Activated T-cell treated with anti-CD3 and anti-CD28 coated beads, Interleukin-2, amount 50 U/mL, for 24 hours (primary cell): ENCODE measurements around the gene MICALL1.

ENCODE experiments used
- DNase-seq: peaks from one replicate; pipeline ENCODE4 v3.0.0-alpha.2; 2020
- H3K27ac Mint-ChIP-seq: 2 replicates; pipeline ENCODE4 v1.8.0; 2020; ENCODE audit warnings: mild to moderate bottlenecking, mixed read lengths
- H3K27me3 Mint-ChIP-seq: 2 replicates; pipeline ENCODE4 v1.8.0; 2020; ENCODE audit warnings: mixed read lengths
- H3K36me3 Mint-ChIP-seq: 2 replicates; pipeline ENCODE4 v1.8.0; 2020; ENCODE audit warnings: low read depth, mixed read lengths
- H3K4me1 Mint-ChIP-seq: 2 replicates; pipeline ENCODE4 v1.8.0; 2020; ENCODE audit warnings: low read depth, mixed read lengths
- H3K4me3 Mint-ChIP-seq: 2 replicates; pipeline ENCODE4 v1.8.0; 2020; ENCODE audit warnings: mild to moderate bottlenecking, moderate library complexity, mixed read lengths
- H3K9me3 Mint-ChIP-seq: 2 replicates; pipeline ENCODE4 v1.8.0; 2020; ENCODE audit warnings: mixed read lengths

Gene MICALL1

DNA sequence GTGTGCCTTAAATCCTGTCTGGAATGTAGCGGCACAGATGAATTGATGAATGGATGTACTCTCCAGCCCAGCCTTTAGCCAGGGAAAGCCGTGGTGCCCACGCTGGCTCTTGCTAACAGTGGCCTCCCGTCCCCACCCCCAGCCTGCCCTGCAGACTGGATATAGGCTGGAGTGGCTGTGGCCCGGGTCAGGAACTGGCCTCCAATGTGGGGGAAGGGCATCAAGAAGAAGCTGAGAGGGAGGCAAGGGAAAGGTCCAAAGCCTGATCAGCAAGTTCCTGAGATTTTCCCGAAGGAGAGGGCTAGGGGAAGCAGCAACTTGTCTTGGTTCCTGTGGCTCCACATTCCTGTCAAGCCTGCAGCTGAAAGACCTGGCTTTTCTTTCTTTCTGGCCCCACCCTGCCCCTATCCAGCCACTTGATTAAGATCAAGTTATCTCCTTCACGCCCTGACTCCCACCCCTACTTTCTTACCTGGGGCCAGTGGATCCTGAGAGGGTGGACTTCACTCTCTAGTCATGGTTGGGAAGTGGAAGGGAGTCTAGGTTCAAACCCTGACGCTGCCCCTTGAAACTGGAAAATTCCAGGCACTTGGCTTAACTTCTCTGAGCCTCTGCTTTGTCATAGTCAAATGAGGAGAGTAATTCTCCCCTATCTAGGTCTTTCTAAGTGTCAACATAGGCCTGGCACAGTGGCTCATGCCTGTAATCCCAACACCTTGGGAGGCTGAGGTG is 11.0 kb upstream of the MICALL1 start:
- Mint-ChIP-seq H3K4me3 (no peak overlapping the region), H3K36me3 (peaks cover 37% of the 10 kb centered on the region), H3K27me3 (no peaks in the 10 kb centered on the region), H3K4me1 (peaks cover 26% of the 10 kb centered on the region), H3K9me3 (no peaks in the 10 kb centered on the region), H3K27ac (peak overlapping the region; percentile 74)
- DNase-seq = no peak

- Mint-ChIP-seq H3K27me3 (no peaks in the 10 kb centered on the region), H3K4me3 (no peak overlapping the region), H3K27ac (peak overlapping the region; percentile 90), H3K9me3 (no peaks in the 10 kb centered on the region), H3K36me3 (peaks cover 26% of the 10 kb centered on the region), H3K4me1 (peaks cover 26% of the 10 kb centered on the region)
- no peak for DNase-seq
These were observed 9.9 kb upstream of the MICALL1 start for GRCh38 chr22:37896181-37896592.

- no peaks in the 10 kb centered on the region for H3K27me3 Mint-ChIP-seq
- H3K9me3 Mint-ChIP-seq = no peaks in the 10 kb centered on the region
- H3K27ac Mint-ChIP-seq = peak overlapping the region; percentile 90
- peaks cover 26% of the 10 kb centered on the region for H3K4me1 Mint-ChIP-seq
- peaks cover 19% of the 10 kb centered on the region for H3K36me3 Mint-ChIP-seq
- no peak for DNase-seq
- no peak overlapping the region for H3K4me3 Mint-ChIP-seq
These were observed 9.2 kb upstream of the MICALL1 start for GRCh38 chr22:37896939-37897338.

DNA sequence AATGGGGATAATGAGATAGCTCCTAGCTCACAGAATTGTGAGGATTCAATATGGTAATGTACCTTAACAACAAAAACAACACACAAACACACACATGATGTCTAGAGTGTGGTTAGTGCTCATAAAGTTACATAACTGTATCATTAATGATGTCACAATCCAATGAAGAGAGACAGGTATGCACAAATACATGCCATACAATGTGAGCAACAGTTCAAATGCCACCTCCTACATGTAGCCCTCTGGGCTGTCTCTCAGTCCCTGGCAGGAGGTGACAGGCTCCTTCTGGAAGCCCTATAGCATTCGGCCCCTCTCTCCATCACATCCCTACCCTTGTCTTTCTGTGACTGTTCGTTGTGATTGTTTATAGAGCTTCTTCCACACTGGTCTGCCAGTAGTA is 8.3 kb upstream of the MICALL1 start:
- H3K27me3 Mint-ChIP-seq = no peaks in the 10 kb centered on the region
- H3K36me3 Mint-ChIP-seq = peaks cover 12% of the 10 kb centered on the region
- peak overlapping the region; percentile 44 for H3K27ac Mint-ChIP-seq
- no peaks in the 10 kb centered on the region for H3K9me3 Mint-ChIP-seq
- H3K4me3 Mint-ChIP-seq = no peak overlapping the region
- DNase-seq = no peak
- peaks cover 26% of the 10 kb centered on the region for H3K4me1 Mint-ChIP-seq

DNA sequence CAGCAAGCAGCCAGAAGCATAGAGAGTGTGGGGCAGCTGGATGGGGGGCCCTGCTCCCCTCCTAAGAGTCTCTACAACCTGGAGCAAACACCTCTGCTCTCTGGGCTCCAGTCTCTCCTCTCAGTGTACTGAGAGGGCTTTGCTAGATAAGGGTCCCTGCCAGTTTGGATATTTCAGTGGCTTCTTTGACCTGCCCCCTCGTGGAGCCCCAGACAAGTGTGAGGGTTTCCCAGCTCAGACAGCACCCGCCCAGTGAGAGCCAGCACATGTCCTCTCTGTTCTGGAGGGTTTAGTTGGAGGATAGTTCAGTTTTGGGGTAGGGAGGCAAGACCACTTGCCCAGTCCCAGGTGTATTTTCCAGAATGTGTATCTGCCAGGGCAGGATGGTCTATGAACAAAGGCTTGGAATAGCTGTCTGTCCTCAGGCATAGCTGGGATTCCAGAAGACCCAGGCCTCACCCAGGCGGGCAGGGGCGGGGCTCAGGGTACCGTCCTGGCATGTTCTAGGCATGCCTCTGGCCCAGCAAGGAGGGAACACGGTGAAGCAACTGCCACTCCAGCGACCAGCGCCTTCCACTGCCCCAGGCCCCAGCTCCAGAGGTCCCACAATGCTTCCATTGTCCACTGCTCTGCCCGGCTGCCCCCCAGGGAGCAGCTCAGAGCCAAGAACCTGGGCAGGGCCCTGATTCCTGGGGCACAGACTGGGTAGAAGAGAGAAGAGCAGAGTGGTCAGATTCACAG is 7.5 kb upstream of the MICALL1 start:
- Mint-ChIP-seq H3K9me3 (no peaks in the 10 kb centered on the region), H3K27me3 (no peaks in the 10 kb centered on the region), H3K4me1 (peaks cover 26% of the 10 kb centered on the region), H3K27ac (peak overlapping the region; percentile 1), H3K36me3 (peaks cover 4% of the 10 kb centered on the region), H3K4me3 (no peak overlapping the region)
- no peak for DNase-seq

DNA sequence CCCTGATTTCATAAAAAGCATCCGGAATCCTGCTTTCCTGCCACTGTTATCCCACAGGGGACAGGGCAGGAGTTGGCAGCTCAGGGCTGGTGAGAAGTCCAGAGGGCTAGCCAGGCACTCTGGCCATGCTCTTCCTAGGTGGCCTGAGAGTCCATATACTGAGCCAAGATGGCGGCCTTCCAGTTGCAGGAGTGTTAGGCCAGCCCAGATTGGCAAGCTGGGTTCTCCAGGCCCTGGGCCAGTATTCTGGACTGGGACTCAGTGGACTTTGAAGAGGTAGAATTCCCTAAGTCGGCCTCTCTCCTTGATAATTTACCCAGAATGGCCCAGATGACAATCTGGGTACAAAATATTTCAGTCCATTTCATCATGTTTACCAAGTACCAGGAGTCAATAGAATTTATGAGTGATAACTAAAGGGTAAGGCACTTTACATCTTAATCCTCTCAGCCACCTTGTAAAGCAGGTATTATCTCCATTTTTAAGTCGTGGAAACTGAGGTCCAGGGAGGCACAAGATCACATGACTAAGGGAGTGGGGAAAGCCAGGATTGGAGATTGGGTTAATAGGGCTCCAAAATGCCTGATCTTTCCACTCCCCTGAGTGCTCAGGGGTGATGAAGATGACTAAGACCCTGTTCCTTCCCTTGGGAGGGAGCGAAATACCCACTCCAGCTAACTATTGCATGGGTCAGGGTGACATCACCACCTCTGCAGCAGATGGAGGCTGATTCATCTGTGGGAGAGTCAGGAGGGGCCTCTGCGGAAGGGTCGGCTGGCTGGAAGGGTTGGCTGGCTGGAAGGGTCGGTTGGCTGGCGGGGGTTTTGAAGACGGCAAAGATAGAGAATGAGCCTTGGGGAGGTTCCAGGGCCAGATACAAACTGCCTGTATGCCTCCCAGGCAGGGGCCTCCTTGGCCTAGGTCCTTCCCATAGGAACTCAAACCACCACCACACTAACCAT is 1.2 kb upstream of the MICALL1 start:
- H3K27me3 Mint-ChIP-seq = no peaks in the 10 kb centered on the region
- DNase-seq = no peak
- H3K27ac Mint-ChIP-seq = peak overlapping the region; percentile 86
- H3K4me1 Mint-ChIP-seq = peaks cover 27% of the 10 kb centered on the region
- peak overlapping the region; percentile 72 for H3K4me3 Mint-ChIP-seq
- H3K9me3 Mint-ChIP-seq = no peaks in the 10 kb centered on the region
- peaks cover 2% of the 10 kb centered on the region for H3K36me3 Mint-ChIP-seq

DNA sequence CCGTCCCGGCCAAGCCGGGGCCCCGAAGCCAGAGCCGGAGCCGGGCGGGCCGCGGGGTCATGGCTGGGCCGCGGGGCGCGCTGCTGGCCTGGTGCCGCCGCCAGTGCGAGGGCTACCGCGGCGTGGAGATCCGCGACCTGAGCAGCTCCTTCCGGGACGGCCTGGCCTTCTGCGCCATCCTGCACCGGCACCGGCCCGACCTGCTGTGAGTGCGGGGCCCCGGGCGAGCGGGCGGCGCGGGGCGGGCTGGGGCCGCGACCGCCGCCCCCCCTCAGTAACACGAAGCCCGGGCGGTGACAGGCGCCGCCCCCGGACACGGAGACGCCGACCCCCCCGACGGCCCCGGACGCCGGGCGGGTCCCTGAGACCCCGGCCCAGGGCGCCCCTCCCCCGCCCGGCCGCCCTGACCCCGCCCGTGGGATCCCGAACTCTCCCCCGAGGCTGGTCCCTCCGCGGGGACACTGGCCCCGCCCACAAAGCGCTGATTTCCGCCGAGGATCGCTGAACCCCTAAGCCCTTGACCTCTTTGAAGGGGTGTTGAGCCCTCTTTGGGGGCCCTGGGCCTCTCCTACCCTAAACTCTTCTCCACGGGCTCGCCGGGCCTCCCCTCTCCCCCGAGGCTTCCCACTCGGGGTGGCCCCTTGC is 389 bp downstream of the MICALL1 start:
- Mint-ChIP-seq H3K27ac (peak overlapping the region; percentile 85), H3K4me1 (peaks cover 31% of the 10 kb centered on the region), H3K9me3 (no peaks in the 10 kb centered on the region), H3K27me3 (no peaks in the 10 kb centered on the region), H3K36me3 (peaks cover 2% of the 10 kb centered on the region), H3K4me3 (peak overlapping the region; percentile 74)
- DNase-seq = peak; percentile 67

GRCh38 chr22:37907036-37907954 is 1.2 kb downstream of the MICALL1 start:
- H3K27ac Mint-ChIP-seq = peak overlapping the region; percentile 85
- peak overlapping the region; percentile 74 for H3K4me3 Mint-ChIP-seq
- no peak for DNase-seq
- H3K4me1 Mint-ChIP-seq = peaks cover 39% of the 10 kb centered on the region
- peaks cover 4% of the 10 kb centered on the region for H3K36me3 Mint-ChIP-seq
- H3K27me3 Mint-ChIP-seq = no peaks in the 10 kb centered on the region
- H3K9me3 Mint-ChIP-seq = no peaks in the 10 kb centered on the region

- Mint-ChIP-seq H3K27me3 (no peaks in the 10 kb centered on the region), H3K9me3 (no peaks in the 10 kb centered on the region), H3K4me3 (no peak overlapping the region), H3K4me1 (peaks cover 39% of the 10 kb centered on the region), H3K27ac (peak overlapping the region; percentile 44), H3K36me3 (peaks cover 11% of the 10 kb centered on the region)
- no peak for DNase-seq
These were observed 3.7 kb downstream of the MICALL1 start for GRCh38 chr22:37909766-37910165.

DNA sequence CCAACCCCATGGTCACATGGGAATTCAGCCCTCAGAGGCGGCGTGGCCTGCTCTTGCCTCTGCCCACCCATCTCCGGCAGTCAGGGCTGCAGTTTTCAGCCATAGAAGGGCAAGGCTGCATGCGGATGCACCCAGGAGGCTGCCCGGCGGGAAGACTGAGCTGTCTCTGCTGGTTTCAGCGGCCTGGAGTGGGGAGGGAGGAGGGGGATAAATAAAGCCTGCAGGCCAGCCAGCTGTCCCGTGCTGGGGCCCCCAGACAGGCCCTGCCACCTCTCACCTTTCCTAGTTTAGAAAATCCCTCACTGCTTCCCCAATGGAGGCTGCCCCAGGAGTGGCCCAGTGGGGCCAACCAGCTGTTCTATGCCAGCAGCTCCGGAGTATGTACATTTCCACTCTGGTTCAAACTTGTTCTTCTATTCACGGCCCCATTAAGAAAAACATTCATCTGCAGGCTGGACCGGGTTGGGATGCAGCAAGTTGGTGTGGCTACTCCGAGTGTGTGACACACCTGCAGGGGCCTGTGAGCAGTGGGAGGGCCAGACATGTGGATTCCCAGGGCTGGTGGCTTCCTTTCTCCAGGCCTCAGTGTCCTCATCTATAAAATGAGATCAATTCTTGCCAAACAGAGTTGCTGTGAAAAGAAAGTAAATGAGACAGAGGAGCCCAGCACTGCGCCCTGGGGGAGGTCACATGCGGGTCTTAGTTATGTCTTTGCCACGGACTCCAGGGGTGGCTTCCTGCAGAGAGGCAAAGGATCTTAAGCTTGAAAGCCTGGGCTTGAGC is 5.0 kb downstream of the MICALL1 start:
- Mint-ChIP-seq H3K4me3 (no peak overlapping the region), H3K27me3 (no peaks in the 10 kb centered on the region), H3K27ac (peak overlapping the region; percentile 37), H3K36me3 (peaks cover 13% of the 10 kb centered on the region), H3K4me1 (peaks cover 30% of the 10 kb centered on the region), H3K9me3 (no peaks in the 10 kb centered on the region)
- no peak for DNase-seq

DNA sequence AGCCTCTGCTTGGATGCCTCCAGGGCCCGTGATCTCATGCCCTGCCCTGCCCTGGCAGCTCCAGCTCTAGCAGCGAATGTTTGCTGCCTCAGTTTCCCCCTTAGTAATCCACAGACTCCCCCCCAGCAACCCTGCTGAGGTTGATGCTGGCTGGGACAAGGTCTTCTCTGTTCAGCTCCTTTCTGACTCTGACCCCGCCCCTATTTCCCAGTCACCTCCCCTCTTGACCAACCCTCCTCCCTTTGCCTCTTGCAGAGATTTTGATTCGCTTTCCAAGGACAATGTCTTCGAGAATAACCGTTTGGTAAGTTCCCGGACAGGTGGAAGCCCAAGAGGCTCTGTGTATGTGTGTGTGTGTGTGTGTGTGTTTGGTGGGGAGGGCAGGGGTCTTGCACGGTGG is 5.6 kb downstream of the MICALL1 start:
- Mint-ChIP-seq H3K4me3 (no peak overlapping the region), H3K27me3 (no peaks in the 10 kb centered on the region), H3K9me3 (no peaks in the 10 kb centered on the region)

GRCh38 chr22:37912171-37912570 is 6.1 kb downstream of the MICALL1 start:
- DNase-seq = no peak
- peaks cover 25% of the 10 kb centered on the region for H3K4me1 Mint-ChIP-seq
- H3K4me3 Mint-ChIP-seq = no peak overlapping the region
- H3K9me3 Mint-ChIP-seq = no peaks in the 10 kb centered on the region
- H3K36me3 Mint-ChIP-seq = peaks cover 18% of the 10 kb centered on the region
- H3K27me3 Mint-ChIP-seq = no peaks in the 10 kb centered on the region
- H3K27ac Mint-ChIP-seq = peak overlapping the region; percentile 57

More for the DNA sequence above, 5.6 kb downstream of the MICALL1 start:
- Mint-ChIP-seq H3K36me3 (peaks cover 18% of the 10 kb centered on the region), H3K4me1 (peaks cover 30% of the 10 kb centered on the region), H3K27ac (no peak overlapping the region)
- no peak for DNase-seq
